H1 (cell line): ENCODE data around the gene BBX. TPM values are rescaled to one million over a fixed set of nuclear protein-coding genes. Genes with fewer than 3 reads are reported as not detected.

ENCODE experiments used
- CTCF ChIA-PET: fragments of 300-600 bp; sonication (Branson Sonifier 250); formaldehyde crosslinking; loops from one replicate; lab custom pipeline; 2021; ENCODE audit not compliant: partially characterized antibody; lab: Charles Lee
- POLR2A ChIA-PET: fragments of 300-600 bp; sonication (Branson Sonifier 250); formaldehyde crosslinking; loops from one replicate; lab custom pipeline; 2021; ENCODE audit warnings: inconsistent platforms; ENCODE audit not compliant: partially characterized antibody; lab: Charles Lee
- DNase-seq, 2 experiments: peaks; one replicate each; pipeline versions ENCODE4 v3.0.0 to v3.0.0-alpha.2; 2010 to 2022; ENCODE audit warnings: low spot score in 2 of 2, low read depth in 1 of 2, mixed read lengths in 1 of 2
- FAIRE-seq: peaks from 2 replicates; lab custom pipeline; 2011; peaks lifted over from hg19 to GRCh38; lab: Jason Lieb, UNC
- H2AFZ ChIP-seq: 2 replicates; pipeline ENCODE4 v1.8.1; 2012; ENCODE audit warnings: low read length, inconsistent platforms
- H2AK5ac ChIP-seq: 2 replicates; pipeline ENCODE4 v1.6.1; 2013; ENCODE audit warnings: low read depth, low read length
- H2BK120ac ChIP-seq: replicated peaks from 2 replicates; pipeline ENCODE3; 2013; ENCODE audit warnings: low read depth, low read length, inconsistent platforms
- H2BK12ac ChIP-seq: 2 replicates; pipeline ENCODE4 v1.6.1; 2013; ENCODE audit warnings: low read depth, low read length
- H2BK15ac ChIP-seq: 2 replicates; pipeline ENCODE4 v1.6.1; 2013; ENCODE audit warnings: low read length
- H2BK20ac ChIP-seq: 2 replicates; pipeline ENCODE4 v1.6.1; 2013; ENCODE audit warnings: low read length
- H2BK5ac ChIP-seq: 2 replicates; pipeline ENCODE4 v1.6.1; 2013; ENCODE audit warnings: low read depth, low read length
- H3K14ac ChIP-seq: 2 replicates; pipeline ENCODE4 v1.6.1; 2013; ENCODE audit warnings: inconsistent platforms; ENCODE audit not compliant: insufficient read length
- H3K18ac ChIP-seq: 2 replicates; pipeline ENCODE4 v1.6.1; 2013; ENCODE audit warnings: low read length; ENCODE audit errors: extremely low read depth
- H3K23ac ChIP-seq: 2 replicates; pipeline ENCODE4 v1.6.1; 2013; ENCODE audit warnings: inconsistent platforms; ENCODE audit not compliant: insufficient read length
- H3K23me2 ChIP-seq: 2 replicates; pipeline ENCODE4 v1.6.1; 2013; ENCODE audit warnings: low read depth, low read length
- H3K27ac ChIP-seq: 2 replicates; pipeline ENCODE4 v1.6.1; 2011; ENCODE audit warnings: low read depth, low read length, inconsistent platforms
- H3K27me3 ChIP-seq, 4 experiments: replicated peaks in 1 of 4; 1 replicate in 1 of 4; 2 replicates in 3 of 4; pipeline versions ENCODE4 v1.6.1 to v1.8.1; 2011 to 2013; ENCODE audit warnings: low read length in 3 of 4, mild to moderate bottlenecking in 3 of 4, inconsistent platforms in 2 of 4, mixed read lengths in 2 of 4, moderate library complexity in 1 of 4; ENCODE audit not compliant: control insufficient read depth in 3 of 4, insufficient read depth in 3 of 4; ENCODE audit errors: extremely low read depth in 1 of 4
- H3K36me3 ChIP-seq, 4 experiments: 2 replicates each; pipeline versions ENCODE4 v1.6.1 to v1.8.1; 2011 to 2013; ENCODE audit warnings: mild to moderate bottlenecking in 4 of 4, low read length in 3 of 4, moderate library complexity in 2 of 4, control low read depth in 1 of 4, inconsistent platforms in 1 of 4; ENCODE audit not compliant: insufficient read depth in 4 of 4, control insufficient read depth in 2 of 4
- H3K4ac ChIP-seq: replicated peaks from 2 replicates; pipeline ENCODE3; 2013; ENCODE audit warnings: low read length, low read depth, mixed read lengths, inconsistent platforms; ENCODE audit not compliant: insufficient read length
- H3K4me1 ChIP-seq, 4 experiments: replicated peaks in 1 of 4; 1 replicate in 1 of 4; 2 replicates in 3 of 4; pipeline versions ENCODE4 v1.6.1 to v1.8.1; 2011 to 2013; ENCODE audit warnings: low read length in 3 of 4, inconsistent platforms in 2 of 4, mixed read lengths in 1 of 4; ENCODE audit not compliant: insufficient read depth in 4 of 4, control insufficient read depth in 3 of 4
- H3K4me2 ChIP-seq, 2 experiments: 2 replicates each; pipeline versions ENCODE4 v1.6.1 to v1.8.1; 2011 to 2013; ENCODE audit warnings: low read depth in 2 of 2, low read length in 2 of 2, control low read depth in 1 of 2, inconsistent platforms in 1 of 2, mild to moderate bottlenecking in 1 of 2; ENCODE audit not compliant: insufficient read depth in 1 of 2
- H3K4me3 ChIP-seq, 4 experiments: fragments of 200-600, 300-600 bp in 1 of 4; sonication (generic), shearing (Covaris generic), sonication (Bioruptor Twin) in 1 of 4; 2 replicates each; pipeline versions ENCODE4 v1.5.1 to v1.8.1; 2011 to 2016; ENCODE audit warnings: low read length in 4 of 4, low read depth in 3 of 4, control low read depth in 2 of 4, inconsistent platforms in 2 of 4, mild to moderate bottlenecking in 2 of 4, mixed read lengths in 1 of 4, moderate library complexity in 1 of 4; ENCODE audit not compliant: insufficient read depth in 2 of 4; ENCODE audit errors: extremely low read depth in 1 of 4
- H3K56ac ChIP-seq: replicated peaks from 2 replicates; pipeline ENCODE3; 2013; ENCODE audit warnings: low read depth, mild to moderate bottlenecking, mixed read lengths, low read length, inconsistent platforms; ENCODE audit not compliant: insufficient read length
- H3K79me1 ChIP-seq: 2 replicates; pipeline ENCODE4 v1.6.1; 2013; ENCODE audit warnings: low read depth, low read length, control low read depth
- H3K79me2 ChIP-seq, 2 experiments: 2 replicates each; pipeline versions ENCODE4 v1.6.1 to v1.8.1; 2012 to 2013; ENCODE audit warnings: low read length in 2 of 2, mild to moderate bottlenecking in 2 of 2, inconsistent platforms in 1 of 2; ENCODE audit not compliant: insufficient read depth in 2 of 2, control insufficient read depth in 1 of 2
- H3K9ac ChIP-seq, 4 experiments: replicated peaks in 1 of 4; 1 replicate in 1 of 4; 2 replicates in 3 of 4; pipeline versions ENCODE4 v1.6.1 to v1.8.1; 2011 to 2013; ENCODE audit warnings: low read depth in 3 of 4, low read length in 3 of 4, control low read depth in 2 of 4, mild to moderate bottlenecking in 2 of 4, moderate library complexity in 2 of 4, inconsistent platforms in 1 of 4; ENCODE audit errors: extremely low read depth in 1 of 4
- H3K9me3 ChIP-seq, 2 experiments: 2 replicates each; pipeline versions ENCODE4 v1.6.1 to v1.8.1; 2012 to 2013; ENCODE audit warnings: mild to moderate bottlenecking in 2 of 2, moderate library complexity in 2 of 2, control low read depth in 1 of 2, inconsistent platforms in 1 of 2, low read depth in 1 of 2, low read length in 1 of 2, mixed read lengths in 1 of 2; ENCODE audit not compliant: insufficient read depth in 2 of 2
- H4K20me1 ChIP-seq, 2 experiments: replicated peaks in 1 of 2; 2 replicates each; pipeline versions ENCODE3 to v1.8.1; 2011 to 2013; ENCODE audit warnings: inconsistent platforms in 2 of 2, low read length in 2 of 2, mild to moderate bottlenecking in 1 of 2; ENCODE audit not compliant: insufficient read depth in 2 of 2, control insufficient read depth in 1 of 2
- H4K5ac ChIP-seq: 2 replicates; pipeline ENCODE4 v1.6.1; 2013; ENCODE audit warnings: low read length, low read depth, mixed read lengths, inconsistent platforms; ENCODE audit not compliant: insufficient read length
- H4K8ac ChIP-seq: 2 replicates; pipeline ENCODE4 v1.8.0; 2013; ENCODE audit warnings: mild to moderate bottlenecking, moderate library complexity, low read length, inconsistent platforms; ENCODE audit not compliant: insufficient read depth; ENCODE audit errors: extremely low read depth
- H4K91ac ChIP-seq: replicated peaks from 2 replicates; pipeline ENCODE3; 2013; ENCODE audit warnings: low read length, mixed read lengths, inconsistent platforms; ENCODE audit not compliant: insufficient read length
- BRCA1 ChIP-seq: IDR thresholded peaks from 2 replicates; pipeline ENCODE4 v1.6.1; 2012; ENCODE audit warnings: low read depth, low read length, improper control_type of control experiment
- CEBPB ChIP-seq: IDR thresholded peaks from 2 replicates; pipeline ENCODE4 v1.6.1; 2012; ENCODE audit warnings: low read depth, low read length
- GTF2F1 ChIP-seq: IDR thresholded peaks from 2 replicates; pipeline ENCODE4 v1.6.1; 2012; ENCODE audit warnings: low read depth, low read length, improper control_type of control experiment, borderline replicate concordance
- TAF7 ChIP-seq: optimal IDR thresholded peaks from 2 replicates; pipeline ENCODE3; 2011; ENCODE audit warnings: low read depth, mild to moderate bottlenecking, inconsistent platforms, low read length, moderate library complexity, borderline replicate concordance
- TBP ChIP-seq: IDR thresholded peaks from 2 replicates; pipeline ENCODE4 v1.6.1; 2011; ENCODE audit warnings: low read depth, low read length, improper control_type of control experiment
- WGBS, 2 experiments: shearing (Covaris generic) in 1 of 2; methylation state at CpG; one replicate each; pipeline versions ENCODE4 v1.1.6 to v1.1.7; 2013 to 2015; ENCODE audit warnings: low lambda C conversion rate in 2 of 2, mixed read lengths in 2 of 2, inconsistent platforms in 1 of 2, low coverage in 1 of 2, missing lambda C conversion rate in 1 of 2; ENCODE audit not compliant: insufficient replicate concordance in 2 of 2, insufficient coverage in 1 of 2, insufficient read length in 1 of 2; ENCODE audit errors: extremely low coverage in 1 of 2, missing lambda C conversion rate in 1 of 2; 5-methylcytosine and 5-hydroxymethylcytosine counted together
- polyA plus RNA-seq, 7 experiments: library from polyadenylated mRNA; depleted of rRNA in 3 of 7; stranded (reverse) in 5 of 7; unstranded in 2 of 7; fragments of >200 nt in 5 of 7; fragments of 200-250 nt in 2 of 7; gene quantifications; 1 replicate in 5 of 7; 2 replicates in 1 of 7; 4 replicates in 1 of 7; pipeline versions ENCODE4 v1.2.1 to v1.2.3, GENCODE V29; 2011 to 2013; ENCODE audit warnings: missing spikeins in 2 of 7, mixed read lengths in 2 of 7
- total RNA-seq: library from RNA; stranded (reverse); fragmentation: NEBNext Ultra II Directional; extraction: Animal tissue kit (Norgen Biotek cat#: 25700); gene quantifications from 2 replicates; pipeline ENCODE4 v1.2.1, GENCODE V29; 2021

The BBX gene
- total and polyA plus RNA-seq, 2 of the 8 experiments (the other 6 are each of a cell fraction or from before 2014, with no cell fraction given), result 11.0 to 42.5 TPM

DNA sequence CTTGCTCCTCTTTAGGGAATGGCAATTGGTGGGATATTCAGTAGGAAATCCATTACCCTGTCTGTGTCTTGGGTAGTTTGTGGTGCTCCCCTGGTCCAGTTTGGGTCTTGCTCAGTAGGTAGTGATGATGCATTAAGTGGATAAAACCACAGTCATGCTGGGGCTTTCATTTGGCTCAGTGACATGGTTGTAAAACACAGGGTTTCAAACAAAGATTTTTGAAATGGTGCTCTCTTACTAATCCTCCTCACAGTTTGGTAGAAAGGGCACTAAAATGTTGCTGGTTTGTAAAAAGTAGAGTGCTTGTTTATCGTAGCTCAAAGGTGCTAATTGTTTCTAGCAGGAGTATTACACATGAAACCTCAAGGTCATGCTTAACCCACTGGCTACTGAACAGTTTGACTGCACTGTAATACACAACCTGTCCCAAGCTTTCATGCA, 22.9 kb downstream of the BBX start:
- no peak overlapping the region for H2AK5ac ChIP-seq
- POLR2A ChIA-PET, result interaction anchor here (1.3 kb wide), 1 partner anchor 21 kb away, joined by 4 read pairs; no protein-coding TSS in a partner anchor
- DNase-seq (no peak), FAIRE-seq (no peak)
- H4K91ac ChIP-seq, result no peak overlapping the region
- H4K5ac ChIP-seq, result no peak overlapping the region
- no peaks in the 10 kb centered on the region; the same call in 1 of the 2 replicates for H3K79me1 ChIP-seq
- H4K20me1 ChIP-seq, result no peaks in the 10 kb centered on the region
- H2AFZ ChIP-seq, result no peak overlapping the region
- H3K27ac ChIP-seq, result no peak overlapping the region
- no peak overlapping the region for H3K4me2 ChIP-seq
- H3K4me3 ChIP-seq, result no peak overlapping the region
- H3K23me2 ChIP-seq, result no peaks in the 10 kb centered on the region
- H2BK20ac ChIP-seq, result no peak overlapping the region
- H3K18ac ChIP-seq, result no peak overlapping the region
- no peak overlapping the region for H2BK15ac ChIP-seq
- no peak overlapping the region for H3K56ac ChIP-seq
- H2BK120ac ChIP-seq, result no peak overlapping the region
- peaks cover 0 to 35% of the 10 kb centered on the region in 2 experiments; a peak in 2 of 4 replicates for H3K79me2 ChIP-seq
- H3K27me3 ChIP-seq, result no peaks in the 10 kb centered on the region
- no peak overlapping the region for H3K14ac ChIP-seq
- H3K4ac ChIP-seq, result no peak overlapping the region
- H3K4me1 ChIP-seq, result peaks cover 0 to 5% (median 3%) of the 10 kb centered on the region in 4 experiments; a peak in 2 of 7 replicates
- no peak overlapping the region for H4K8ac ChIP-seq
- H2BK5ac ChIP-seq, result no peak overlapping the region
- 80% methylated on average over 1 of the region's 1 CpG; no CpG with 5 or more reads in 1 of the 2 experiments for WGBS, 2 experiments
- H3K36me3 ChIP-seq, result no peaks in the 10 kb centered on the region; a peak in 1 of 8 replicates
- no peak overlapping the region for H2BK12ac ChIP-seq
- CTCF ChIA-PET, result interaction anchor here (0.9 to 3.3 kb wide), 6 partner anchors 10 to 310 kb away, joined by 4 to 11 read pairs (median 4); no protein-coding TSS in a partner anchor
- H3K9me3 ChIP-seq, result 0 out of 4 replicates have a peak, but pooled peaks cover 0 to 3% of the 10 kb centered on the region in 2 experiments
- no peak for TF ChIP-seq TBP
- no peak for TF ChIP-seq CEBPB
- TF ChIP-seq GTF2F1, result no peak
- TF ChIP-seq TAF7, result no peak
- TF ChIP-seq BRCA1, result no peak
- TF ChIP-seq, all 59 proteins: peak for 0
- H3K9ac ChIP-seq, result no peak overlapping the region
- H3K23ac ChIP-seq, result no peak overlapping the region
